HL-60 (cell line): ENCODE data around the gene ROCK2.

Source experiments
- GABPA ChIP-seq: IDR thresholded peaks from 2 replicates; pipeline ENCODE4 v1.6.1; 2012; ENCODE audit warnings: low read depth
- POLR2AphosphoS5 ChIP-seq: IDR thresholded peaks from 2 replicates; pipeline ENCODE4 v1.6.1; 2012; ENCODE audit warnings: low read depth
- SPI1 ChIP-seq: IDR thresholded peaks from 2 replicates; pipeline ENCODE4 v1.6.1; 2012; ENCODE audit warnings: low read depth, mild to moderate bottlenecking, borderline replicate concordance
- TF ChIP-seq, protein P1 (sequence below): IDR thresholded peaks from one replicate; pipeline ENCODE4 v1.5.1; 2011; ENCODE audit warnings: low read length, control low read depth, inconsistent platforms; ENCODE audit not compliant: insufficient read depth
- TF ChIP-seq, protein P2 (sequence below): IDR thresholded peaks from 2 replicates; pipeline ENCODE4 v1.6.1; 2012; ENCODE audit warnings: low read depth; ENCODE audit not compliant: insufficient replicate concordance

DNA sequence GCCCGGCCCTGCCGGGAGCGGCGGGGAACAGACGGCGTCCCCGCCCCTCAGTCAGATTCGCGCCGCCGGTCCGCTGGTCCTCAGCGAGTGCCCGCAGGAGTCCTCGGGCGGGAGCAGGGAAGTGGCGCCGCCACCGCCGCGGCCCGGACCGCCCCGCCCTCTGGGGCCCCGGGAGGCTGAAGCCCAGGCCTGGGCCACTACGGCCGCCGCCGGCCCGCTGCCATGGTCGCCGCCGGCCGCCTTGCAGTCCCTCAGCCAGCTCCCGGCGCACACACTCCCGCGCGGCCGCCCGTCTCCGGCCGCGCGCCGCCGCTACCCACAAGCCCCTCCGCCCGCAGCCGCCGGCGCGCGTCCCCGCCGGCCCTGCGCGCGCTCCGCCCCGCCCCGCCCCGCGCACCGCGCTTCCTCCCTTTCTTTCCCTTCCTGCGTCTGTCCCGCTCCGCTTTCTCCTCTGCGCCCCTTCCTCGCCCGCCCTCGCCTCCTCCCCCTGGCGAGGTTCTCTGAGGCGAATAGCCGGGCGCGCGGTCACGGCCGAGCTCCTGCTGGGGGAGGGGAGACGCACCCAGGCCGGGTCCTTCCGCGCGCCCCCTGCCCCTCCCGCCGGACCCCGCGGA, at the start of gene ROCK2:
- TF ChIP-seq, protein P1, sequence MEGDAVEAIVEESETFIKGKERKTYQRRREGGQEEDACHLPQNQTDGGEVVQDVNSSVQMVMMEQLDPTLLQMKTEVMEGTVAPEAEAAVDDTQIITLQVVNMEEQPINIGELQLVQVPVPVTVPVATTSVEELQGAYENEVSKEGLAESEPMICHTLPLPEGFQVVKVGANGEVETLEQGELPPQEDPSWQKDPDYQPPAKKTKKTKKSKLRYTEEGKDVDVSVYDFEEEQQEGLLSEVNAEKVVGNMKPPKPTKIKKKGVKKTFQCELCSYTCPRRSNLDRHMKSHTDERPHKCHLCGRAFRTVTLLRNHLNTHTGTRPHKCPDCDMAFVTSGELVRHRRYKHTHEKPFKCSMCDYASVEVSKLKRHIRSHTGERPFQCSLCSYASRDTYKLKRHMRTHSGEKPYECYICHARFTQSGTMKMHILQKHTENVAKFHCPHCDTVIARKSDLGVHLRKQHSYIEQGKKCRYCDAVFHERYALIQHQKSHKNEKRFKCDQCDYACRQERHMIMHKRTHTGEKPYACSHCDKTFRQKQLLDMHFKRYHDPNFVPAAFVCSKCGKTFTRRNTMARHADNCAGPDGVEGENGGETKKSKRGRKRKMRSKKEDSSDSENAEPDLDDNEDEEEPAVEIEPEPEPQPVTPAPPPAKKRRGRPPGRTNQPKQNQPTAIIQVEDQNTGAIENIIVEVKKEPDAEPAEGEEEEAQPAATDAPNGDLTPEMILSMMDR: no peak
- peak; percentile 48; the same call in 1 of the 2 replicates for TF ChIP-seq POLR2AphosphoS5
- TF ChIP-seq GABPA: no peak
- TF ChIP-seq, protein P2, sequence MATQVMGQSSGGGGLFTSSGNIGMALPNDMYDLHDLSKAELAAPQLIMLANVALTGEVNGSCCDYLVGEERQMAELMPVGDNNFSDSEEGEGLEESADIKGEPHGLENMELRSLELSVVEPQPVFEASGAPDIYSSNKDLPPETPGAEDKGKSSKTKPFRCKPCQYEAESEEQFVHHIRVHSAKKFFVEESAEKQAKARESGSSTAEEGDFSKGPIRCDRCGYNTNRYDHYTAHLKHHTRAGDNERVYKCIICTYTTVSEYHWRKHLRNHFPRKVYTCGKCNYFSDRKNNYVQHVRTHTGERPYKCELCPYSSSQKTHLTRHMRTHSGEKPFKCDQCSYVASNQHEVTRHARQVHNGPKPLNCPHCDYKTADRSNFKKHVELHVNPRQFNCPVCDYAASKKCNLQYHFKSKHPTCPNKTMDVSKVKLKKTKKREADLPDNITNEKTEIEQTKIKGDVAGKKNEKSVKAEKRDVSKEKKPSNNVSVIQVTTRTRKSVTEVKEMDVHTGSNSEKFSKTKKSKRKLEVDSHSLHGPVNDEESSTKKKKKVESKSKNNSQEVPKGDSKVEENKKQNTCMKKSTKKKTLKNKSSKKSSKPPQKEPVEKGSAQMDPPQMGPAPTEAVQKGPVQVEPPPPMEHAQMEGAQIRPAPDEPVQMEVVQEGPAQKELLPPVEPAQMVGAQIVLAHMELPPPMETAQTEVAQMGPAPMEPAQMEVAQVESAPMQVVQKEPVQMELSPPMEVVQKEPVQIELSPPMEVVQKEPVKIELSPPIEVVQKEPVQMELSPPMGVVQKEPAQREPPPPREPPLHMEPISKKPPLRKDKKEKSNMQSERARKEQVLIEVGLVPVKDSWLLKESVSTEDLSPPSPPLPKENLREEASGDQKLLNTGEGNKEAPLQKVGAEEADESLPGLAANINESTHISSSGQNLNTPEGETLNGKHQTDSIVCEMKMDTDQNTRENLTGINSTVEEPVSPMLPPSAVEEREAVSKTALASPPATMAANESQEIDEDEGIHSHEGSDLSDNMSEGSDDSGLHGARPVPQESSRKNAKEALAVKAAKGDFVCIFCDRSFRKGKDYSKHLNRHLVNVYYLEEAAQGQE: no peak
- TF ChIP-seq SPI1: peak; percentile 43; the same call in 1 of the 2 replicates
